GM15510 (cell line): Measurements from ENCODE around the gene G6PC1.

Source experiments
- POLR2A ChIP-seq: IDR thresholded peaks from 3 replicates; pipeline ENCODE4 v1.6.1; 2011; ENCODE audit warnings: borderline replicate concordance; ENCODE audit not compliant: insufficient read length; ENCODE audit errors: extremely low read depth

G6PC1 gene

GRCh38 chr17:42872251-42872965, 28.2 kb upstream of the G6PC1 start:
- TF ChIP-seq POLR2A = no peak

GRCh38 chr17:42873315-42873714, 27.3 kb upstream of the G6PC1 start:
- no peak for TF ChIP-seq POLR2A

- TF ChIP-seq POLR2A = no peak
Observed at GRCh38 chr17:42877037-42877436, 23.6 kb upstream of the G6PC1 start.

GRCh38 chr17:42878123-42878880, 22.3 kb upstream of the G6PC1 start:
- TF ChIP-seq POLR2A = no peak

- no peak for TF ChIP-seq POLR2A
Observed at GRCh38 chr17:42878924-42879595, 21.5 kb upstream of the G6PC1 start.

- TF ChIP-seq POLR2A = no peak
Observed at GRCh38 chr17:42879596-42879985, 21.0 kb upstream of the G6PC1 start.

- TF ChIP-seq POLR2A = no peak
Observed at GRCh38 chr17:42880776-42881310, 19.8 kb upstream of the G6PC1 start.

- TF ChIP-seq POLR2A = no peak
Observed at GRCh38 chr17:42882166-42882565, 18.4 kb upstream of the G6PC1 start.

GRCh38 chr17:42883802-42884558, 16.6 kb upstream of the G6PC1 start:
- no peak for TF ChIP-seq POLR2A

- TF ChIP-seq POLR2A = no peak
Observed at GRCh38 chr17:42886283-42887176, 14.1 kb upstream of the G6PC1 start.

- no peak for TF ChIP-seq POLR2A
Observed at GRCh38 chr17:42889809-42890208, 10.8 kb upstream of the G6PC1 start.

GRCh38 chr17:42891539-42892152, 9.0 kb upstream of the G6PC1 start:
- no peak for TF ChIP-seq POLR2A

- no peak for TF ChIP-seq POLR2A
Observed at GRCh38 chr17:42893359-42893758, 7.2 kb upstream of the G6PC1 start.

- TF ChIP-seq POLR2A = no peak
Observed at GRCh38 chr17:42894283-42895184, 6.1 kb upstream of the G6PC1 start.
